ENCODE measurements around the gene FAM114A1.
"Not testable (repeated sequence)": the region's sequence is repeated elsewhere in the genome, so short reads cannot be mapped to it uniquely, and the experiment has no call there.

- not testable (repeated sequence) for TF ChIP-seq RAD21 (conservative IDR thresholded peaks at IDR 0.05); EZH2 (IDR thresholded peaks at IDR 0.05; ENCODE audit: borderline replicate concordance, insufficient read depth, low read length, poor library complexity, severe bottlenecking); REST (IDR thresholded peaks at IDR 0.05; ENCODE audit: borderline replicate concordance); CTCF (IDR thresholded peaks at IDR 0.05; ENCODE audit: poor library complexity, severe bottlenecking); MXI1 (conservative IDR thresholded peaks at IDR 0.05; ENCODE audit: poor library complexity, severe bottlenecking); EP300 (conservative IDR thresholded peaks at IDR 0.05; ENCODE audit: poor library complexity, severe bottlenecking); POLR2AphosphoS5 (IDR thresholded peaks at IDR 0.05); TAF1 (IDR thresholded peaks at IDR 0.05; ENCODE audit: low read depth)
Observed at GRCh38 chr4:38959248-38959647, 91.6 kb downstream of the FAM114A1 start.
